Measurements from ENCODE around the gene KIF16B. TPM values are rescaled to one million over a fixed set of nuclear protein-coding genes. Genes with fewer than 3 reads are reported as not detected.

KIF16B gene
- total and polyA plus RNA-seq, 2 of the 13 experiments (the other 11 are each of a cell fraction or from before 2014, with no cell fraction given): 6.9 to 18.0 TPM

GRCh38 chr20:16313917-16314316 lies 259.3 kb downstream of the KIF16B start (continued):
- TF ChIP-seq ZNF142 (CRISPR knock-in tag; IDR thresholded peaks at IDR 0.05): no peak
- no peak for TF ChIP-seq MZF1 (CRISPR knock-in tag; IDR thresholded peaks at IDR 0.05; ENCODE audit: borderline replicate concordance)
- TF ChIP-seq SRF (IDR thresholded peaks at IDR 0.05; ENCODE audit: low read depth, low read length): no peak
- TF ChIP-seq GABPA (IDR thresholded peaks at IDR 0.05; ENCODE audit: low read depth, low read length): no peak
- TF ChIP-seq GABPA (CRISPR knock-in tag; IDR thresholded peaks at IDR 0.05; ENCODE audit: low read depth): no peak
- no peak for TF ChIP-seq KDM5A (IDR thresholded peaks at IDR 0.05; ENCODE audit: borderline replicate concordance, low read length)

- in situ Hi-C loops (cut with HindIII; ENCODE audit: extremely low pct_ligation_motif_present, low pct_unique_long_range_greater_than_20kb): no loop called here
- no peaks in the 10 kb centered on the region for H3K4me1 ChIP-seq (ENCODE audit: insufficient read depth, low read length)
- FAIRE-seq (no peak), DNase-seq (ENCODE audit: low spot score) (no peak), ATAC-seq (no peak)
- H3K9me3 ChIP-seq (ENCODE audit: low read length): no peaks in the 10 kb centered on the region
- TF ChIP-seq ZNF234 (CRISPR knock-in tag; conservative IDR thresholded peaks at IDR 0.05) (no peak), MAFF (IDR thresholded peaks at IDR 0.05; ENCODE audit: low read depth, low read length) (peak; percentile 84), MAFK (conservative IDR thresholded peaks at IDR 0.05 in 1 of 2, IDR thresholded peaks at IDR 0.05 in 1 of 2; ENCODE audit: low read length in 2 of 2) (peak; percentile 84 to 89)
- H4K20me1 ChIP-seq (ENCODE audit: insufficient read depth, low read length): no peaks in the 10 kb centered on the region
- no peak overlapping the region for H3K4me2 ChIP-seq (ENCODE audit: low read depth, low read length)
- BruUV-seq (replicated peaks): no TSS peak
- ChIA-PET CTCF (ENCODE audit: low intra/inter-chr PET ratio, low total read pairs) (no interaction called here), POLR2A (no interaction called here)
- H3K79me2 ChIP-seq (ENCODE audit: insufficient read depth, low read length): no peaks in the 10 kb centered on the region
- intact Hi-C loops (cut with micrococcal nuclease; ENCODE audit: unreplicated experiment): no loop called here
- peaks cover 0 to 5% of the 10 kb centered on the region in 2 experiments; a peak in 2 of 5 replicates for H3K36me3 ChIP-seq (replicated peaks in 1 of 2; ENCODE audit: control insufficient read depth in 1 of 2, insufficient read depth in 2 of 2, low read length in 2 of 2)
- H3K4me3 ChIP-seq (replicated peaks in 1 of 3; ENCODE audit: insufficient read depth in 1 of 3, low read depth in 2 of 3, low read length in 3 of 3): no peak overlapping the region
- H3K9ac ChIP-seq (ENCODE audit: insufficient read depth, low read depth, low read length): no peak overlapping the region
- no peak overlapping the region for H2AFZ ChIP-seq (ENCODE audit: low read length)
- no peaks in the 10 kb centered on the region for H3K27me3 ChIP-seq (ENCODE audit: control insufficient read depth in 1 of 2, insufficient read depth in 2 of 2, low read length in 2 of 2)
- H3K27ac ChIP-seq (ENCODE audit: extremely low read length, insufficient read depth, low read length): no peak overlapping the region
These were observed 260.2 kb downstream of the KIF16B start for GRCh38 chr20:16312998-16313397.
